Uterus (tissue), 2 donors: ENCODE measurements around the gene SLITRK4.

Experiments used
- CTCF ChIP-seq, 4 experiments: fragments of 200-600 bp in 2 of 4; fragments of 450-650 bp in 2 of 4; sonication (generic) in 2 of 4; IDR thresholded peaks; one replicate each; pipeline ENCODE4 v1.5.1; 2016 to 2019; ENCODE audit warnings: antibody characterized with exemption in 4 of 4, mild to moderate bottlenecking in 2 of 4, moderate library complexity in 1 of 4
- POLR2A ChIP-seq, 2 donors: fragments of 450-650 bp; IDR thresholded peaks; one replicate each; pipeline ENCODE4 v1.6.1; 2016; ENCODE audit warnings: antibody characterized with exemption in 2 of 2, mild to moderate bottlenecking in 1 of 2, moderate library complexity in 1 of 2

GRCh38 chrX:143633461-143634308, 2.2 kb downstream of the SLITRK4 start:
- TF ChIP-seq POLR2A (IDR thresholded peaks at IDR 0.05) (no peak), CTCF (IDR thresholded peaks at IDR 0.05) (no peak)
